Measurements from ENCODE around the gene HERC4. TPM values are rescaled to one million over a fixed set of nuclear protein-coding genes. Genes with fewer than 3 reads are reported as not detected.

The HERC4 gene
- polyA plus RNA-seq, 1 experiment: 23.4 TPM

GRCh38 chr10:68010426-68010940 lies 64.6 kb downstream of the HERC4 start:
- TF ChIP-seq, protein P1, sequence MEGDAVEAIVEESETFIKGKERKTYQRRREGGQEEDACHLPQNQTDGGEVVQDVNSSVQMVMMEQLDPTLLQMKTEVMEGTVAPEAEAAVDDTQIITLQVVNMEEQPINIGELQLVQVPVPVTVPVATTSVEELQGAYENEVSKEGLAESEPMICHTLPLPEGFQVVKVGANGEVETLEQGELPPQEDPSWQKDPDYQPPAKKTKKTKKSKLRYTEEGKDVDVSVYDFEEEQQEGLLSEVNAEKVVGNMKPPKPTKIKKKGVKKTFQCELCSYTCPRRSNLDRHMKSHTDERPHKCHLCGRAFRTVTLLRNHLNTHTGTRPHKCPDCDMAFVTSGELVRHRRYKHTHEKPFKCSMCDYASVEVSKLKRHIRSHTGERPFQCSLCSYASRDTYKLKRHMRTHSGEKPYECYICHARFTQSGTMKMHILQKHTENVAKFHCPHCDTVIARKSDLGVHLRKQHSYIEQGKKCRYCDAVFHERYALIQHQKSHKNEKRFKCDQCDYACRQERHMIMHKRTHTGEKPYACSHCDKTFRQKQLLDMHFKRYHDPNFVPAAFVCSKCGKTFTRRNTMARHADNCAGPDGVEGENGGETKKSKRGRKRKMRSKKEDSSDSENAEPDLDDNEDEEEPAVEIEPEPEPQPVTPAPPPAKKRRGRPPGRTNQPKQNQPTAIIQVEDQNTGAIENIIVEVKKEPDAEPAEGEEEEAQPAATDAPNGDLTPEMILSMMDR (IDR thresholded peaks at IDR 0.05; ENCODE audit: insufficient read depth, low read depth, low read length): no peak
- no peaks in the 10 kb centered on the region for H3K27me3 ChIP-seq (ENCODE audit: control insufficient read depth, insufficient read depth, low read length)
- no peak overlapping the region for H3K4me3 ChIP-seq (ENCODE audit: low read depth, low read length)
- H3K36me3 ChIP-seq (ENCODE audit: control insufficient read depth, insufficient read depth, low read length): peaks cover 8% of the 10 kb centered on the region
- CTCF ChIA-PET: no interaction called here
- POLR2A ChIA-PET: no interaction called here
- no peak for DNase-seq (ENCODE audit: low read depth)

- TF ChIP-seq, protein P1 (IDR thresholded peaks at IDR 0.05; ENCODE audit: insufficient read depth, low read depth, low read length): no peak
- CTCF ChIA-PET: no interaction called here
- Histone ChIP-seq H3K4me3 (ENCODE audit: low read depth, low read length) (no peak overlapping the region), H3K27me3 (ENCODE audit: control insufficient read depth, insufficient read depth, low read length) (no peaks in the 10 kb centered on the region), H3K36me3 (ENCODE audit: control insufficient read depth, insufficient read depth, low read length) (peaks cover 7% of the 10 kb centered on the region)
- no peak for DNase-seq (ENCODE audit: low read depth)
- POLR2A ChIA-PET: no interaction called here
Observed at GRCh38 chr10:68007356-68007755, 67.7 kb downstream of the HERC4 start.

DNA sequence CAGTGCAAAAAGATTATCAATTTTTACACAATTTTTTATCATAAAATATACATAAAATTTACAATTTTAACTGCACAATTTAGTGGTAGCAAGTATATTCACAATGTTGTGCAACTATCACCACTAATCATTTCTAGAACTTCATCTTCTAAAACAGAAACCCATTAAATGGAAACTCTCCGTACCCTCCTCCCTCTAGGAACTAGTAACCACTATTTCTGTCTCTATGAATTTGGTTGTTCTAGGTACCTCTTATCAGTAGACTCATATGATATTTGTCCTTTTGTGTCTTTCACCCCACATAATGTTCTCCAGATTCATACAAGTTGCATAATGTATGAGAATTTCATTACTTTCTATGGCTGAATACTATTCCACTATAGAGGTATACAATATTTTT lies 73.5 kb downstream of the HERC4 start:
- Histone ChIP-seq H3K27me3 (ENCODE audit: control insufficient read depth, insufficient read depth, low read length) (no peaks in the 10 kb centered on the region), H3K36me3 (ENCODE audit: control insufficient read depth, insufficient read depth, low read length) (peaks cover 2% of the 10 kb centered on the region; the same call in 1 of the 2 replicates), H3K4me3 (ENCODE audit: low read depth, low read length) (no peak overlapping the region)
- POLR2A ChIA-PET: no interaction called here
- no peak for DNase-seq (ENCODE audit: low read depth)
- CTCF ChIA-PET: interaction anchor here (1.5 kb wide), 1 partner anchor 11 kb away, joined by 3 read pairs; no protein-coding TSS in a partner anchor
- TF ChIP-seq, protein P1 (IDR thresholded peaks at IDR 0.05; ENCODE audit: insufficient read depth, low read depth, low read length): no peak

DNA sequence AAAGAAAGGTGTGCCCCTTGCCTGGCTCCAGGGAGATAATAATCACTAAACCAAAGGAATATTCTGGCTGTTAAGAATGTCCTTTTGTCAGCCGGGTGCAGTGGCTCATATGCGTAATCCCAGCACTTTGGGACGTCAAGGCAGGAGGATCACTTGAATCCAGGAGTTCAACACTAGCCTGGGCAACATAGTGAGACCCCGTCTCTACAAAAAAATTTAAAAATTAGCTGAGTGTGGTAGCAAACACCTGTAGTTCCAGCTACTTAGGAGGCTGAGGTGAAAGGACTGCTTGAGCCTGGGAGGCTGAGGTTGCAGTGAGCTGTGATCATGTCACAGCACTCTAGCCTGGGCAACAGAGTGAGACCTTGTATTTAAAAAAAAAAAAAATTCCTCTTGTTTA lies 74.1 kb downstream of the HERC4 start:
- POLR2A ChIA-PET: no interaction called here
- no peak for DNase-seq (ENCODE audit: low read depth)

DNA sequence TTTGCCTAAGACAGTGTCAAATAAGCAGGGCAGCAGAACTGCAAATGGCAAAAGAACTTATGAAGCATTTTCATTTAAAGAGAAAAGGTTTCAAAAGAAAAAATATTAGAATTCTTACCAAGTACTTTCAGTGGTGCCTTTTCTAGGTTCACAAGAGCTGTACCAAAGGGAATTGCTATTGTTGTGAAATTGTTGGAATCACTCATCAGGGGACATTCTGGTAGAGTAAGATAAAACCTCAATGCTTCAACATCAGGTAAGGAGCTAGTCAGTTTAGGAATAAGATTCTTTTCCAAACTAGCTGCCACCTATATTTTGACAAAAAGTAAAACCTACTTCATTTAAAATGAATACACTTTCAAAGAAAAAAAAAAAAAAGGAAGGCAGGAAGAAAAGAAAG lies 85.0 kb downstream of the HERC4 start:
- POLR2A ChIA-PET: no interaction called here
- TF ChIP-seq, protein P1 (IDR thresholded peaks at IDR 0.05; ENCODE audit: insufficient read depth, low read depth, low read length): no peak
- DNase-seq (ENCODE audit: low read depth): no peak
- no peak overlapping the region for H3K4me3 ChIP-seq (ENCODE audit: low read depth, low read length)
- H3K36me3 ChIP-seq (ENCODE audit: control insufficient read depth, insufficient read depth, low read length): peaks cover 4% of the 10 kb centered on the region; the same call in 1 of the 2 replicates
- CTCF ChIA-PET: no interaction called here
- no peaks in the 10 kb centered on the region for H3K27me3 ChIP-seq (ENCODE audit: control insufficient read depth, insufficient read depth, low read length)

More for the DNA sequence above, 74.1 kb downstream of the HERC4 start:
- CTCF ChIA-PET: interaction anchor here (1.5 kb wide), 1 partner anchor 11 kb away, joined by 3 read pairs; no protein-coding TSS in a partner anchor
- Histone ChIP-seq H3K36me3 (ENCODE audit: control insufficient read depth, insufficient read depth, low read length) (peaks cover 2% of the 10 kb centered on the region; the same call in 1 of the 2 replicates), H3K4me3 (ENCODE audit: low read depth, low read length) (no peak overlapping the region), H3K27me3 (ENCODE audit: control insufficient read depth, insufficient read depth, low read length) (no peaks in the 10 kb centered on the region)
- TF ChIP-seq, protein P1 (IDR thresholded peaks at IDR 0.05; ENCODE audit: insufficient read depth, low read depth, low read length): no peak

Data from BJ (cell line).